Endometrium (tissue), 2 donors: ENCODE results near the gene RFXANK.
"Not testable (repeated sequence)": the region's sequence is repeated elsewhere in the genome, so short reads cannot be mapped to it uniquely, and the experiment has no call there.

ENCODE experiments used
- FAIRE-seq: peaks from 2 replicates; lab custom pipeline; 2012; peaks lifted over from hg19 to GRCh38; lab: Jason Lieb, UNC
- donor health status: control.
- donor health status: control.

The RFXANK gene, protein sequence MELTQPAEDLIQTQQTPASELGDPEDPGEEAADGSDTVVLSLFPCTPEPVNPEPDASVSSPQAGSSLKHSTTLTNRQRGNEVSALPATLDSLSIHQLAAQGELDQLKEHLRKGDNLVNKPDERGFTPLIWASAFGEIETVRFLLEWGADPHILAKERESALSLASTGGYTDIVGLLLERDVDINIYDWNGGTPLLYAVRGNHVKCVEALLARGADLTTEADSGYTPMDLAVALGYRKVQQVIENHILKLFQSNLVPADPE

DNA sequence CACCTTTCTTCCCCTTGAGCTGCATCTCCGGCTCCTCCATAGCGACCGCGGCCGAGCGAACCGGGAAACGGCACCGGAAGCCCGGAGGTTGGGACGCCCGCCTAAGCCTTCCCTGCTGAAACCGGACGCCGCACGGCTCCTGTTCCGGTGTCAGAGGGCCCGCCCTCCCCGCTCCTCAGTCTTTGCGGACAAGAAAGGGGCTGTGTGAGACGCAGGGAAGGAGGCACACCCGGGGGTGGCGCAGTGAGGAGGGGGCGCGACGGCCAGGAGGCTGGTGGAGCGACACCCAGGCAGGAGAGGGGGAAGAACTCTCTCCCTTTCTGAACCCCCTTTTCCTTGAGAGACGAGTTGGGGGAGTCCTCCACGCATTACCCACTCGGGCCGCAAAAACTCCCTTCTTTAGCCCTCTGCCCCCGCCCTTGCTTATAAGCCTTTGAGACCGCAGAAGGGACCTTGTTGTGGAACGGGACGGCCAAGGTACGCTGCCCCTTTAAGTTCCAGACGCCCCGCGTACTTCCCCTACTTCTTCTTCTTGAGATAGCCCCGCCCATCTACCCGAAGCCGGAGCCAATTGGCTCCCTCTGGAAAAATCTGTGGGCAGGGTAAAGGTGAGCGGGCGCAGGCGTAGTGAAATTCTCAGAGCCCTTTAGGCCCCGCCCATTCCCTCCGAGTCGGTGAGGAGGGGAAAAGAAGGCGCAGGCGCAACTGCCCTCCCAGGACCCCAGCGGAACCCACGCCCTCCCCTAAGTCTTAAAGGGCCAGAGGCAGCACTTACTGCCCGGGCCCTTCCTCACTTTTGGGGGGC lies at the start of gene RFXANK, which contains the start of gene BORCS8:
Gene RFXANK, plus strand, starts transcription at position 181 of the 805 bp plus-strand sequence. CDS start 1,689 bp downstream, outside the sequence.
Gene BORCS8, minus strand, starts transcription at position 75 of the 805 bp plus-strand sequence. Its CDS starts 35 bp downstream, at position 40.
- FAIRE-seq: peak; percentile 99

DNA sequence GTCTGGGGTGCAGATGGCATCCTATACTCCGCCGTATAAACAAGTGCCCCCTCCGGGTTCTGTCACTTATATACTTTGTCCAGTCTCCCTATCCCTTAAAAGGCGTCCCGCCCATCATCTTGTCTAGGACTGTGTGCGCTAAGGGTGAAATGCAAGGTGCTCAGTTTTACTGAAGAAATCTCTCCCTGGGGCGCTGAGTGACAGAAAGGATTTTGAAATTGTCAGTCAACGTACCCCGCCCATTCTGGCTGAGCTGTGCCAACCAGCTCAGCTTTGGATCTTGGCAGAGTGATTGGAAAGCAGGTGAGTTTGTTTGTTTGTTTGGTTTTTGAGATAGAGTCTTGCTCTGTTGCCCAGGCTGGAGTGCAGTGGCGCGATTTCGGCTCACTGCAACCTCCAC lies 49.7 kb upstream of the RFXANK start:
- FAIRE-seq: no peak

DNA sequence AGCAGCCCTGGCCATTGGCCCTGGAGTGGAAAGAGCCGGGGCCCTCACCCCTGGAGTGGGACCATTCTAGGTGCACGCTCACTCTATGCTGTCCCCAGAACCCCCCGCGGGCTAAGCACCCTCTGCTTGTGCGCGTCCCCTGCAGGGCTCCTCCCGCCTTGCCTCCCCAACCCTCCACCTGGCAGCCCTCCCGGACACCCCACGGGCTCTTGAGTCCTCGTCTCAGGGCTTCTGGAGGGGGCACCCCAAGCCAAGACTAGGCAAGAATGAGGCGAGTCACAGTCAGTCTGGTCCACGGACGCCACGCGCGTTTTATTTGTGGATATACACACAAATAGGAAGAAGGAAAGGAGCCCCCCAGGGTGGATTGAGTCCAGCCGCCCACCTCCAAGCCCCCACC lies 46.8 kb upstream of the RFXANK start:
- no peak for FAIRE-seq

DNA sequence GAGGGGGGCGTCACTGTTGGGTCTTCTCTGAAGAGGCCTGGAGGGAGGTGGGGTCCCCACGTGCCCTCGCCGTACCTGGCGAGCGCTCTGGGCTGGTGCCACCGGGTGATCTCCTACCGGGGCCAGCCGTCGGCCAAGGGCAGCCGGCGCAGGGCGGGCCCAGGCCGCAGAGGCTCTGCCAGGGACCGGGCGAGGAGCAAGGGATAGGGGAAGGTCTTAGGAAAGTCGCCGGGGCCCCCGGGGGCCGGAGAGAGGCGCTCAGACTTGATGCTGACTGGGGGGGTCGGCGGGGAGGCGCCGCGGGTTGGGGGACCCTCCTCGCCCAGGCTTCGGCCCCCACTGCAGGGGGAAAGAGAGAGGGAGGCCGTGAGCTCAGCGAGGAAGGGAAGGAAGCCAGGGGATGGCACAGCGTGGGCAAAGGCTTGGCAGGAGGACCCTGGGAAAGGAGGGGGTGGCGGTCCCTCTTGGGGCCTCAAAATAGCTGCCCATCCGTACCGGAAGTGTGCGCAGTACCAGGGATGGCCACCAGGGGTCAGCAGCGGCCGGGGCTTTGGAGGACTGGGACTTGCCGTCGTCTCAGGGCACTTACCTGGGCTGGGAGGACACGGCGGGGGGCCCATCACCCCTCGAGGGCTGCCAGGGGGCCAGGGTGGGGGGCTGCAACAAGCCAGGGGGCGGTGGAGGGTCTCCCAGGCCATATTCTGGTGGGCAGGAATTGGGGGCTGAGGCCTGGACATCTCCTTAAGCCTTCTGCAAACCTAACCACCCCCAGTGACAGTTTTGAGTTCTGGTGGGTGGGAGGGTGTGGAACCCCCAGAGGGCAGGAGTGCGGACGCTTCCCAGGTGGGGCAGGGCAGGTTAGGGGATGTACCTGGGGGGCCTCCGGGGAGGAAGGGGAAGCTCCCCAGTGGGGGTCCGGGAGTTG lies 46.1 kb upstream of the RFXANK start:
- no peak for FAIRE-seq

DNA sequence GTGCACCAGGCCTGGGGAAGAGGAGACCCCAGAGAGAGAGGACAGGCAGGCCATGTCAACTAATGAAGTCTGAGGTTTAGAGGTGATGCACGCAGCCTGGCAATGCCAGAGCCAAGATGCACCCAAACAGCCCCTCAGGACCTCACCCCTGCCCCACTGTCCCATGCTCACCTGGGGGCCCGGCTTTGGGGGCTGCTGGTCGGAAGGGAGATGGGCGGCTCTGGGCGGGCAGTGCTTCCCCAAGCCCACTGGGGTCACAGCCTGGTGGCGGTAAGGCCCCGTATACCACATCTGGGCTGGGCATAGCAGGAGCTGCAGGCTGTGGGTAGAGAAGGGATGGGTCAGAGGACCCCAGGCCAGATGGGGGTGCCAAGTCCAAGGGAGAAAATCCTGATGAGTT lies 45.2 kb upstream of the RFXANK start:
- no peak for FAIRE-seq

DNA sequence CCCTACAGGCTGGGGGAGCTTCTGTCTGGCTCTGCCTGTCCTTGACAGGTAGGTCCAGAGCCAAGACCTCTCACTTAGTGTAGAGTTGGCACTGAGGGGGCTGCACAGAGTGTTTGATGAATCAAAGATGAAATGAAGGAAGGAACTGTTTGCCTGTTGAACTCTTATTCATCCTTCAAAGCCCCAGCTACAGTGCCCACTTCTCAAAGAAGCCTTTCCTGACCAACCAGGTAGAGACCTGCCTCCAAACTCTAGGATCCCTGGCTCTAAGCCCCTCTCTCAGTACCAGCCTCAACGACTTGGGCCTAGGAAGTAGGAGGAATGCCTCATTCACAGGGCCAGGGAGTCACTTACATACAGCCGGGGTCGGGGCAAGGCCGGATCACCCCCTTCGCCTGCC lies 44.7 kb upstream of the RFXANK start:
- no peak for FAIRE-seq

DNA sequence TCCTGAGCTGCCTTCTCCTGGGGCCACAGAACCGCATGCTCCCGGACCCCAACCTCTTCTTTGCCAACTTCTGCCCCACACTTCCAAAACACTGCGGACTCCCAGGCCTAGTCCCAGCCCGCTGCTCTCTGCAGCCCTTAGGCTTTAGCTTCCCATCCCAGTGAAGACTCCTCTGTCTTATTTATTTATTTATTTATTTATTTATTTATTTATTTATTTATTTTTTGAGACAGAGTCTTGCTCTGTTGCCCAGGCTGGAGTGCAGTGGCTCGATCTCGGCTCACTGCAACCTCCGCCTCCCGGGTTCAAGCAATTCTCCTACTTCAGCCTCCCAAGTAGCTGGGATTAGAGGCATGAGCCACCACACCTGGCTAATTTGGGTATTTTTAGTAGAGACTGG lies 43.6 kb upstream of the RFXANK start:
- not testable (repeated sequence) for FAIRE-seq

DNA sequence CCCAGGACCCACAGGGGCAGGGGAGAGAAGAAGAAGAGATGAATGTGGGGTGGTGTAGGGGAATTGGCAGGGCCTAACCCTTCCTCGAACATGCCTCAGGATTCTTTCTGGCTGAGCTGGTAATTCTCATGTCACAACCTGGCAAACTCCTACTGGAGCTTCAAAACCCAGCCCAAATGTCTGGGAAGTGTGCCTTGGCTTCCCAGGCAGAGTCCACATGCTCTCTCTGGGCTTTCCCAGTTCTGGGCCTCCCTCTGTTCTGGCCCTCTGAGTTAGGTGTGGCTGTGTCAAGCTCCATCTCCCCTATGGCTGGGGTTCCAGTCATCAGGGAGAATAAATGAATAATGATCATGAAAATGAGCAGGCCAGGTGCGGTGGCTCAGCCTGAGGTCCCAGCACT lies 42.6 kb upstream of the RFXANK start:
- FAIRE-seq: no peak

DNA sequence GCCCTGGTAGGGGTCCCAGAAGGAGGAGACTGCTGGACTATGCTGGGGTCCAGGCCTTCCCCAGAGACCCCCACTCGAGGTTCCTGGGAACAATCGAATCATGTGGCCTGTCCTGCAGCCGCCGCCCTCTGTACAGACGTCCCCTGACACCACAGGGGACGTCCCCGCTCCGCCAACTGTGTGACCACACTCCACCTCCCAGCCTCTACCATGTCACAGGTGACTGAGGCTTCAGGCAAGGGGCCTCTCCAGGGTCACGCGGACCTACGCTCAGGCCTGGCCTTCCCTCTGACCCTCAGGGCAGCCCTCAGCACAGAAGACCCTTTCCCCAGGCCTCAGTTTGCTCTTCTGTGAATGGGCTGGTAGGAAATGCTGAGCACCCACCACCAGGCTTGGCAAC lies 40.6 kb upstream of the RFXANK start:
- no peak for FAIRE-seq

DNA sequence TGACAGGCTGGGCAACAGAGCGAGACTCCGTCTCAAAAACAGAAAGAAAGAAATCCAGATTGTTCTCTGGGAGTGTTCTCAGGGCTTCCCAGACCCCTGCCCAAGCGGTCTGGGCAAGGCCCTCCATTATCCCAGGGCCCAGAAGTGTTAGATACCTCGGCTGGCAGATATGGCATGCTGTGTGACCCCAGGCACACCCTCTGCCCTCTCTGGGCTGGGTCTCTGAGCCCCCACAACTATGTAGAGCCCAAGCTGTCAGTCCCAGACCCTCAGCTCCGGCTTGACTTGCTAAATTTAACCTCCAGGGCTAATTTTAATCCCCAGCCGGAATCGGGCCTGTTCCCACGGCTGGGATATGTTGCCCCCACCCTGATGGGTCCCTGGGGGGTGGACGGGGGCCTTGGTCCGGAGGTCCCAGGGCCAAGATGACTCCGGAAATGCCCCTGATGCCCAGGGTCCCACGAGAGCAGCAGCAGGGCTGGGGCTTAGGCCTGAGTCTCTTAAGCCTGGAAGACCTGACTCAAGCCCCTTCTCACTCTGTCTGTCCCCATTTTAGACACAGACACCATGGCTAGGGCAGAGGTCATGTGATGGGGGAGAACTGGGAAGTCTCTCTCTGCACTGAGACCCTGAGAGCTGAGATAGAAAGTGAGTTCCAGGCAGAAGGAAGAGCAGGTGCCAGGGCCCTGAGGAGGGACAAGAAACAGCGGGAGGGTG lies 39.2 kb upstream of the RFXANK start:
- FAIRE-seq: no peak

DNA sequence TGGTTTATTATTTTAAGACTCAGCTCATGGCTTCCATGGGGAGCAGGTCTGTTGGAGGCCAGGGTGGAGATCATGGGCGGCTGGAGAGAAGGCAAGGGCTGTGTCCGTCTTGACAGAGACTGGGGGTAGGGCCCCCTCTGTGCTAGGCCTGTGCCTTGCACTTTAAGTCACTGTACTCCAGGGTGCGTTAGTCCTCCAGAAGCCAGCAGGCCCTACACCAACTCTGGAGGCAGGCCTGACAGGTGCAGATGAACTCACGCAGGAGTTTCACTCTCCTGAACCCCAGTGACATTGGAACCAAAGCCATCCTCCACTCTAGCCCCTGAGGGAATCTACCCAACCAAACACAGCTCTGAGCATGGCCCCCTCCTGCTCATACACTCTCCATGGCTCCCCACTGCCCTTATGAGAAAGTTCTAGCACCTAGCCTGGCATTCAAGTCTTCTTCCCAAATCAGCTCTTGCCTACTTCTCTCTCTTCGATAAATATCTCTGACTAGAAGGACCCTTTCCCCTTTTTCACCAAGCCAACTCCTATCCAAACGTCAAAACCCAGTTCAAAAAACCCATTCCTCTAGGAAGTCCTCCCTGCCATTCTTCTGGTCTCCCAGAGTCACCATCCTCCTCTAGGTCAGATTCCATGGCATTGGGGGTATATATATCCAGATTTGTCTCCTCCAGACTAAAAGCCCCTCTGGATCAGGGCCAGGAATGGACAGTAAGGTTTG lies 37.1 kb upstream of the RFXANK start:
- FAIRE-seq: no peak

DNA sequence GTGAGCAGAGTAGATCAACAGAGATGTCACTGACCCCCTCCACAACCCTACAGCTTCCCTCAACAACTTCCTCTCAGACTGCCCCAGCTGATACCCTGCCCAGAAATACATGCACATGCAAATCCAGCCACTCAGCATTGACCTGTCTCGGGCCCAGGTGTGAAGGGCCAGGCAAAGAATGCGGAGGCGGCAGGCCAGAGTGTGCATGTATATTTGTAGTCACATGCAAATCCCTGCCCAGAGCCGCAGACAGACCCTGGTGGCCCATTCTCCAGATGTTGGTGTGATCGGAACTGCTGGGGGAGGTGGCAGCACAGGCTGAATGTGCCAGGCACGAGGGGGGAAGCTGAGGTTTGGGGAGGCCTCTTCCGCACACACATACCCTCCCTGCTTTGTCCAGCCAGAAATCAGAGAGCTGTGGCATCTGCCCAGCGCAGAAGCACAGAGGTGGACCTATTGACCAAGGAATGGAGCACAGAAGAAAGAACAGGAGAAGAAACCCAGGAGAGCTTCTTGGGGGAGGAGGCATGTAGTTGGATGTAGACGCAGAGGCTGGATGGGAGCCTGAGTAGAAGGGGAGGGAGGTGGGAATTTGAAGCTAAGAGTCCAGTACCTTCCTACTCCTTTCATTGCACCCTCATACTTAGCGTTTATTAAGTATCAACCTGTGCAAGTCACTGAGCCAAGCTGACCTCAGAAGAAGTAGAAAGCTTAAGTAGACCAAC lies 36.4 kb upstream of the RFXANK start:
- FAIRE-seq: no peak

DNA sequence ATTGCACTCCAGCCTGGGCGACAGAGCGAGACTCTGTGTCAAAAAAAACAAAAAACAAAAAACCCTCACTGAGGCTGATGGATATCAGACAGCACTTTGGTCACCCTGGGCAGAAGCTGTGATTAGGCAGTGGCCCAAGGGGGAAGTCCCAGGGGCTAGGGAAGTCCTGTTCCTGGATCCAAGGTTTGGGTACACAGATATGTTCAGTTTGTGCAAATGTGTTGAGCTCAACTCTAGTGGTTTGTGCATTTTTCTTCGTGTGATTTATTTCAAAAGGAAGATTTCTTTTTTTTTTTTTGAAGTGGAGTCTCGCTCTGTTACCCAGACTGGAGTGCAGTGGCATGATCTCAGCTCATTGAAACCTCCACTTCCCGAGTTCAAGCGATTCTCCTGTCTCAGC lies 34.2 kb upstream of the RFXANK start:
- no peak for FAIRE-seq

DNA sequence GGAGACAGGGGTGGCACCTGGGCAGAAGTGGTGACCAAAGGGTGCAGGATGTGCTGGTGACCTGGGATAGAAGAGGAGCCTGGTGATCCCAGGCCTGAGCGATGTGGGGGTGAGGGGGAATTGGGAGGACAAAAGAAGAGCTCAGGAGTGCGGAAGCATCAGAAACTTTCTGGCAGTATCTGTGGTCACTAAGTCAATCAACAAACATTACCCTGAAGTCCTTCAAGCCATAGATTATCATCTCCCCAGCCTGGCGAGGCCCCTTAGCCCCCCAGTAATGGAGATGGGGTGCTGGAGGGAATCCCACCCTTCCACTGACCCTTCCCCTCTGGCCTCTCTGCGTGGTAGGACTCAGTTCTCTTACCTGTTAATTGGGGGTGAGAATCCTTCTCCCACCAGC lies 32.5 kb upstream of the RFXANK start:
- FAIRE-seq: no peak

DNA sequence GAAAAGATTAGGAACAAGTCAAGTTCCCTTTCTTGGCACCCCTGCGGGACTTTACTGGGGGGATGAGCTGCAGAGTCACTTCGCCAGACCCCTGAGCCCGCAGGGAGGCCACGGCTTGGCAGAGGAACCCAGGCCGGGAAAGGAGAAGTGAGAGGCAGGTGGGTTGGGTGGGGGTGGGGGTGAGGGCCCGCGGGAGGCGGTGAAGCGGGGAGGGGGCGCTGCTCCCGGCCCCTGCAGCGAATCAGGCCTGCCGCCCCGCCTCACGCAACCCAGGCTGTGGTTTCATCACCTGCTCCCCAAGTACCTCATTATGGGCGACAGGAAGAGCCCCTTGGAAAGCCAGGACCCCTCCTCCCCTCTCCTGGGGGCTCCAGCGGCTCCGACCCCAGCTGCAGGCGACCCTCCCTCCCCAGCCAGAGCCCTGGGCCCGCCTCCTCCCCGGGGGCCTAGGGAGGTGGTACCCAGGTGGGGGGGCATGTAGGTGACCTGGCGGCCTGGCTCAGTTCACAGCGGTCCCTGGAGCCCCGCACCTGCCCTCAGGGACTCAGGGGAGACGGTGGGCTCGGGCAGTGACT lies 31.5 kb upstream of the RFXANK start:
- FAIRE-seq: no peak

DNA sequence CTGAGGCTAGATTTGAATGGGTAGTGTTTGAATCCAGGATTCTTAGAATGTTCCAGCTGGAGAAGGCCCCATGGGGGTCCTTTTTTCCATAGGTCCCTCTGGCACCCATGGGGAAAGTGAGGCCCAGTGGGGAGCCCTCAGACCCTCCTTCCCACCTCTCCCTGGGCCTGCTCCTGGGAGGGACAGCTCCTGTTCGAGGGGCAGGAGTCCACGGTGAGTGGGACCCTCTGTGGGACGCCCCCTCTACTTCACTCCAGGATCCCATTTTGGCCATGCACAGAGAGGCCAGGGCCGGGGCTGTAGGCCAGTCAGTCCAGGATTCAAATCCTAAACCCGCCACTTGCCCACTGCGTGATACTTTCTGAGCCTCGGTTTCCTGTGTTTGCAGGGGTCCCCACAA lies 29.6 kb upstream of the RFXANK start:
- no peak for FAIRE-seq

DNA sequence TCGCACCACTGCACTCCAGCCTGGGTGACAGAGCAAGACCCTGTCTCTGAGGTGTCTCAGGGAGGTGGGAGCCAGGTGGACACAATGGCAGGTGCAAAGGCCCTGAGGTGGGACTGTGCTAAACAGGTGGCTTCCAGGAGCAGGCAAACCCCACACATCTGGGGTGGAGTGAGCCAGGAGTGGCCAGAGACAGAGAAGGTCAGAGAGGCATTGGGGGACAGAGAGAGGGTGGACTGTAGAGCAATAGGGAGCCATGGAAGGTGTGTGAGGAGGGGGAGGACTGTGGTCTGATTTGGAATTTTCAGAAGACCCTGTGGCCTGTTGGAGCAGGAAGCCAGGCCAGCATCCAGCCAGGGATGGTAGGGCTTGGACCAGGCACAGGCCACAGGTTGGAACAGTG lies 26.7 kb upstream of the RFXANK start:
- no peak for FAIRE-seq

DNA sequence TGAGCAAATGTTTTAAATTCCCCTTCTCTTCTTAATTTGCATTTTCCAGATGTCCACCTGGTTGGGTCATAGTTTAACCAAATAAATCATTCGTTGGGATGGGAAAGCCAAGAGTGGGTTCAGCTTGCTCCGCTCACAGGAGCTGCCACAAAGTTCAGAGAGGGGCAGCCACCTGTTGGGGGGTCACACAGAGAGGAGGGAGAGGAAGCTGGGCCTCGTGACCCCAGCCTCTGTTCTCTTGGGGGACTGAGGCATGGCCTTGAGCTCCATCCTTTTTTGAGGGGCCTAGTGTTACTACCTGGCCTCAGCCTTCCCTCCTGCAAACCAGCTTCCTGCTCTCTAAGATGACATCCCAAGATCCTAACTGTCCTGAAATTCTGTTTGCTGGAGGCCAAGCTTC lies 24.4 kb upstream of the RFXANK start:
- no peak for FAIRE-seq

DNA sequence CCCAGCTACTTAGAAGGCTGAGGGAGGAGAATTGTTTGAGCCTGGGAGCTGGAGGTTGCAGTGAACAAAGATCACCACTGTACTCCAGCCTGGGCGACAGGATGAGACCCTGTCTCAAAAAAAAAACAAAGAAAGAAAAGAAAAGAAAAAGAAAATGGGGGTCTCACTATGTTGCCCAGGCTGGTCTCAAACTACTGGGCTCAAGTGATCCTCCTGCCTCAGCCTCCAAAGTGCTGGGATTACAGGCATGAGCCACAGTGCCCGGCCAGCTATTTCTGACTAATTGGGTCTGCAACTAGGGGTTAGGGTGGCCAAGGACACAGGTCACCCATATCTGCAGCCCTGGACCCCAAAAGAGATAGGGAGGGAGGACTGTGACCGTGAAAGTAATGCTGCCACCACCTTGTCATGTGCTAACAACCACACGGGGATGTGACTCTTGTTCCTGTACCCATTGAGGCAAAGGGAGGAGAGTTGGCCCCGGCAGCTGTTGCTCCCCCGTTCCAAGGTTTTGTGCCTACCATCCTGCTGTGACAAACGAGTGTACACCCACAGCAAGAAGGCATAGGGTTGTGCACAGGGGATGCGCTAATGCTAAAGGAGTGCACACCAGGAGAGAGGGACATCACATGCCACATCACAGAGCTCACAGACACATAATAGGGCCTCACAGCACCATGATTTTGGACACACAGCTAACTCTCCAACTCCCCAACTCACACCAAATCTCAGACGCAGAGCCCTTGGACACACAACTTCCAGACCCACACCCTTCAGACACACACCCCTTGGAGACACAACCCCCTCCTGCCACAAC lies 22.6 kb upstream of the RFXANK start:
- no peak for FAIRE-seq
